Stomach (tissue), 9 donors: ENCODE measurements around the gene PRR33. TPM values are rescaled to one million over a fixed set of nuclear protein-coding genes. Genes with fewer than 3 reads are reported as not detected.

ENCODE experiments used
- DNase-seq, 2 donors: peaks; one replicate each; pipeline versions ENCODE4 v3.0.0 to v3.0.0-alpha.2; 2013 to 2019
- H3K27ac ChIP-seq, 5 donors: fragments of 200-600 bp in 4 of 5; sonication (generic) in 4 of 5; one replicate each; pipeline ENCODE4 v1.5.1; 2013 to 2019; ENCODE audit warnings: mild to moderate bottlenecking in 1 of 5, moderate library complexity in 1 of 5
- H3K27me3 ChIP-seq, 3 donors: fragments of 200-600 bp; sonication (generic); one replicate each; pipeline ENCODE4 v1.5.1; 2017 to 2019; ENCODE audit warnings: mixed run types in 1 of 3
- H3K36me3 ChIP-seq, 4 donors: fragments of 200-600 bp; sonication (generic); 1 replicate in 3 of 4; 2 replicates in 1 of 4; pipeline ENCODE4 v1.5.1; 2016 to 2019
- H3K4me1 ChIP-seq, 4 donors: fragments of 200-600 bp; sonication (generic); one replicate each; pipeline ENCODE4 v1.5.1; 2016 to 2019
- H3K4me3 ChIP-seq, 4 donors: fragments of 200-600 bp; sonication (generic) in 3 of 4; one replicate each; pipeline ENCODE4 v1.5.1; 2016 to 2019; ENCODE audit warnings: mild to moderate bottlenecking in 1 of 4
- H3K9me3 ChIP-seq, 4 donors: fragments of 200-600 bp; sonication (generic); one replicate each; pipeline ENCODE4 v1.5.1; 2016 to 2019
- EP300 ChIP-seq: sonication (generic); formaldehyde crosslinking; IDR thresholded peaks from one replicate; pipeline ENCODE4 v1.6.1; 2017; ENCODE audit warnings: antibody characterized with exemption
- POLR2A ChIP-seq, 4 donors: fragments of 450-650 bp; IDR thresholded peaks; one replicate each; pipeline ENCODE4 v1.6.1; 2016; ENCODE audit warnings: antibody characterized with exemption in 4 of 4, control low read depth in 2 of 4, mild to moderate bottlenecking in 1 of 4, moderate library complexity in 1 of 4
- POLR2AphosphoS5 ChIP-seq, 3 donors: sonication (generic); formaldehyde crosslinking; IDR thresholded peaks; one replicate each; pipeline ENCODE4 v1.6.1; 2016; ENCODE audit warnings: antibody characterized with exemption in 3 of 3
- WGBS, 5 donors: extraction: QIAGEN DNeasy Blood & Tissue Kit in 3 of 5; methylation state at CpG; one replicate each; pipeline versions ENCODE4 v1.1.5 to v1.1.7; 2013 to 2018; 5-methylcytosine and 5-hydroxymethylcytosine counted together
- intact Hi-C: fragments of 100-400 bp; cut with DNase I; formaldehyde crosslinking; loops from one replicate; pipeline ENCODE4 v1.15.1; 2023; ENCODE audit warnings: low total_unique reads
- polyA plus RNA-seq, 3 donors: library from polyadenylated mRNA; stranded (reverse); fragments of 200-250 nt; gene quantifications; one replicate each; pipeline ENCODE4 v1.2.3, GENCODE V29; 2013
- total RNA-seq, 5 donors: library from RNA; depleted of rRNA; stranded (reverse); fragments of >200 nt; gene quantifications; one replicate each; pipeline versions ENCODE4 v1.1.0 to v1.2.3, GENCODE V29; 2014 to 2016
- TF ChIP-seq, protein P1 (sequence below), 7 experiments: fragments of 450-650 bp in 4 of 7; fragments of 200-600 bp in 3 of 7; sonication (generic) in 3 of 7; IDR thresholded peaks; one replicate each; pipeline ENCODE4 v1.5.1; 2016 to 2019; ENCODE audit warnings: antibody characterized with exemption in 7 of 7, control low read depth in 2 of 7, mild to moderate bottlenecking in 1 of 7
- donor health status: healthy with polysubstance abuse.
- donor health status: Bipolar disorder and iron deficiency.
- donor health status: healthy.

PRR33 gene
- total and polyA plus RNA-seq, 8 donors = 0.03 TPM; not detected in 7

- DNase-seq = peak in 1 of 2 donors; percentile 67
- WGBS, 5 donors = 35 to 45% (median 43%) methylated on average over 8 to 11 of the region's 11 CpGs
- peak overlapping the region; percentile 54 to 88 (median 78) for H3K27ac ChIP-seq
Observed at GRCh38 chr11:1873048-1873812, 18.5 kb downstream of the PRR33 start.

GRCh38 chr11:1872267-1872985, 19.3 kb downstream of the PRR33 start:
- intact Hi-C loops = no loop called here
- Histone ChIP-seq H3K4me1 (peaks cover 23 to 66% (median 51%) of the 10 kb centered on the region in 4 donors), H3K27me3 (peaks cover 0 to 46% (median 0%) of the 10 kb centered on the region in 3 donors), H3K36me3 (no peaks in the 10 kb centered on the region), H3K27ac (peak overlapping the region; percentile 54 to 88 (median 78)), H3K4me3 (peak overlapping the region; percentile 21 to 41 (median 36)), H3K9me3 (no peaks in the 10 kb centered on the region)
- 68 to 81% (median 73%) methylated on average over 12 to 25 of the region's 25 CpGs for WGBS, 5 donors
- TF ChIP-seq POLR2AphosphoS5 (IDR thresholded peaks at IDR 0.05) (no peak), EP300 (no peak), POLR2A (IDR thresholded peaks at IDR 0.05) (no peak)
- TF ChIP-seq, protein P1, sequence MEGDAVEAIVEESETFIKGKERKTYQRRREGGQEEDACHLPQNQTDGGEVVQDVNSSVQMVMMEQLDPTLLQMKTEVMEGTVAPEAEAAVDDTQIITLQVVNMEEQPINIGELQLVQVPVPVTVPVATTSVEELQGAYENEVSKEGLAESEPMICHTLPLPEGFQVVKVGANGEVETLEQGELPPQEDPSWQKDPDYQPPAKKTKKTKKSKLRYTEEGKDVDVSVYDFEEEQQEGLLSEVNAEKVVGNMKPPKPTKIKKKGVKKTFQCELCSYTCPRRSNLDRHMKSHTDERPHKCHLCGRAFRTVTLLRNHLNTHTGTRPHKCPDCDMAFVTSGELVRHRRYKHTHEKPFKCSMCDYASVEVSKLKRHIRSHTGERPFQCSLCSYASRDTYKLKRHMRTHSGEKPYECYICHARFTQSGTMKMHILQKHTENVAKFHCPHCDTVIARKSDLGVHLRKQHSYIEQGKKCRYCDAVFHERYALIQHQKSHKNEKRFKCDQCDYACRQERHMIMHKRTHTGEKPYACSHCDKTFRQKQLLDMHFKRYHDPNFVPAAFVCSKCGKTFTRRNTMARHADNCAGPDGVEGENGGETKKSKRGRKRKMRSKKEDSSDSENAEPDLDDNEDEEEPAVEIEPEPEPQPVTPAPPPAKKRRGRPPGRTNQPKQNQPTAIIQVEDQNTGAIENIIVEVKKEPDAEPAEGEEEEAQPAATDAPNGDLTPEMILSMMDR (IDR thresholded peaks at IDR 0.05) = no peak
- DNase-seq = no peak

More at GRCh38 chr11:1873048-1873812, 18.5 kb downstream of the PRR33 start:
- H3K4me3 ChIP-seq = peak overlapping the region in 3 of 4 donors; percentile 21 to 41 (median 37)
- peaks cover 0 to 46% (median 0%) of the 10 kb centered on the region in 3 donors for H3K27me3 ChIP-seq
- TF ChIP-seq POLR2A (IDR thresholded peaks at IDR 0.05) = no peak
- TF ChIP-seq, protein P1 (IDR thresholded peaks at IDR 0.05) = no peak
- no peak for TF ChIP-seq EP300
- no peak for TF ChIP-seq POLR2AphosphoS5 (IDR thresholded peaks at IDR 0.05)
- peaks cover 25 to 70% (median 49%) of the 10 kb centered on the region in 4 donors for H3K4me1 ChIP-seq
- no peaks in the 10 kb centered on the region for H3K36me3 ChIP-seq
- no peaks in the 10 kb centered on the region for H3K9me3 ChIP-seq
- intact Hi-C loops = no loop called here

DNA sequence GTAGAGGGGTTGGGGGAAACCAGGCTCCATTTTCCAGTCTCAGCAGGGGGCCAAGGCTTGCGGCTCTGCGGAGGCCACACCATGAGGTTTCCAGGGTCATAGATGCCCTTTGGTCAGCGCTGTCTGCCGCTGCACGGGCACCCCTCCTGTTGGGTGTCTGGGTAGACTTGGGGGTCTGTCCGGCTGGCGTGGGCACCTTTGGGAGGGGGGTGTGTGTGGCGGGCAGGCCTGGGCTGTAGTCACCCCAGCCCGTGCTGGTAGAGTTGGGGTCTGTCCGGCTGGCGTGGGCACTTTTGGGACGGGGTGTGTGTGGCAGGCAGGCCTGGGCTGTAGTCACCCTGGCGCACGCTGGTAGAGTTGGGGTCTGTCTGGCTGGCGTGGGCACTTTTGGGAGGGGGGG, 20.2 kb downstream of the PRR33 start:
- peaks cover 0 to 46% (median 0%) of the 10 kb centered on the region in 3 donors for H3K27me3 ChIP-seq
- TF ChIP-seq, protein P1 (IDR thresholded peaks at IDR 0.05) = no peak
- no peak for TF ChIP-seq POLR2AphosphoS5 (IDR thresholded peaks at IDR 0.05)
- TF ChIP-seq POLR2A (IDR thresholded peaks at IDR 0.05) = no peak
- no peak for TF ChIP-seq EP300
- no peaks in the 10 kb centered on the region for H3K36me3 ChIP-seq
- H3K4me1 ChIP-seq = peaks cover 16 to 66% (median 53%) of the 10 kb centered on the region in 4 donors
- no peaks in the 10 kb centered on the region for H3K9me3 ChIP-seq
- intact Hi-C loops = no loop called here
- DNase-seq = no peak
- peak overlapping the region; percentile 31 to 41 (median 36) for H3K4me3 ChIP-seq
- peak overlapping the region; percentile 54 to 88 (median 78) for H3K27ac ChIP-seq
- WGBS, 5 donors = 71 to 83% (median 76%) methylated on average over 11 to 15 of the region's 15 CpGs

DNA sequence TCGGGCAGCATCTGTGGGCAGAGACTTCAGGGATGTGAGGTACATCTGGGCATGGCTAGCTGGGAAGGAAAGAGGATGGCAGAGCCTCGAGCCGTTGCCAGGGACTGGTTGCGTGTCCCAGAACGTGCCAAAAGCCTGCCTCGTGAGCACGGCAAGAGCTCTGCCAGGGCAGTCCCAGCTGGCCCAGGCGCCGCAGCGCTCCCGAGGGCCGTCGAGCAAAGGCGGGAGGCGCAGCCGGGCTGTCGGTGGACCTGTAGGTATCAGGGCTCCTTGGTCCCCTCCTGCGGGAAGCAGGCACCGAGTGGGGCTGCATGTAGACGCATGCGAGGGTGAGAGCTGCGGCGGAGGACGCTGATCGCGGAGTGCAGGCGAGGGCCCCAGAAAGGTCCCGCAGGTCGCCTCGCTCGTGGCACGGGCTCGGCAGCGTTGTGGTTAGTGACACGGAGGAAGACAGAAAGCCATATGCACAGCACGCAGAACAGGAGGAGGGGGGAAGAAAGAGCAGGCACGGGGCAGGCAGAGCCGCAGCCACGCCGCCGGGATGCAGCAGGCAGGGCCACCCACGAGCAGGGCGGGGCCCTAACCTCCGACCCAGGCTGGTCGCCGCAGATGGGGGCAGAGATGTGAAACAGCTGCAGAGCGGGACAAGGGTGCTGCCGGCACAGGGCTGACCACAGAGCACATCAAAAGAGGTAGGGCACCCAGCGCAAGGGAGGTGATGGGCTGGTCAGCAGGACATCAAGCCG, 20.8 kb downstream of the PRR33 start:
- 14 to 36% (median 29%) methylated on average over 46 to 50 of the region's 50 CpGs for WGBS, 5 donors
- no peaks in the 10 kb centered on the region for H3K9me3 ChIP-seq
- TF ChIP-seq EP300 (no peak), POLR2A (IDR thresholded peaks at IDR 0.05) (no peak), POLR2AphosphoS5 (IDR thresholded peaks at IDR 0.05) (no peak)
- TF ChIP-seq, protein P1 (IDR thresholded peaks at IDR 0.05) = no peak
- H3K36me3 ChIP-seq = no peaks in the 10 kb centered on the region
- H3K4me3 ChIP-seq = peak overlapping the region; percentile 31 to 41 (median 36)
- intact Hi-C loops = no loop called here
- peak overlapping the region; percentile 54 to 88 (median 78) for H3K27ac ChIP-seq
- peaks cover 0 to 46% (median 0%) of the 10 kb centered on the region in 3 donors for H3K27me3 ChIP-seq
- peak in 1 of 2 donors; percentile 46 for DNase-seq
- peaks cover 9 to 66% (median 52%) of the 10 kb centered on the region in 4 donors for H3K4me1 ChIP-seq
